Stimulated activated CD4-positive, alpha-beta T cell treated with anti-CD3 and anti-CD28 coated beads, TNF-alpha, amount 100 ng/mL, for 48 hours (primary cell): ENCODE data around the gene DNAJC5G.
A peak's percentile ranks its signal among the peaks of the same experiment; 100 is the strongest.

Experiments
- DNase-seq, 3 donors: peaks; one replicate each; pipeline ENCODE4 v3.0.0-alpha.2; 2020; ENCODE audit warnings: low read depth in 3 of 3

Gene DNAJC5G

GRCh38 chr2:27275211-27276150 is at the start of gene DNAJC5G:
Gene DNAJC5G, plus strand, starts transcription at chr2:27275433. Its CDS starts 1,296 bp downstream, at chr2:27276729.
- no peak for DNase-seq

- no peak for DNase-seq
Observed at GRCh38 chr2:27225526-27225925, 49.7 kb upstream of the DNAJC5G start.

GRCh38 chr2:27227501-27227900 is 47.7 kb upstream of the DNAJC5G start:
- DNase-seq: no peak

- no peak for DNase-seq
Observed at GRCh38 chr2:27231921-27232320, 43.3 kb upstream of the DNAJC5G start.

- no peak for DNase-seq
Observed at GRCh38 chr2:27233341-27233740, 41.9 kb upstream of the DNAJC5G start.

- DNase-seq: no peak
Observed at GRCh38 chr2:27236136-27236535, 39.1 kb upstream of the DNAJC5G start.

GRCh38 chr2:27236626-27237025 is 38.6 kb upstream of the DNAJC5G start:
- DNase-seq: no peak

GRCh38 chr2:27237341-27237945 is 37.8 kb upstream of the DNAJC5G start:
- no peak for DNase-seq

GRCh38 chr2:27238976-27239375 is 36.3 kb upstream of the DNAJC5G start:
- no peak for DNase-seq

- DNase-seq: no peak
Observed at GRCh38 chr2:27240406-27240805, 34.8 kb upstream of the DNAJC5G start.

GRCh38 chr2:27241761-27242613 is 33.2 kb upstream of the DNAJC5G start:
- no peak for DNase-seq

- no peak for DNase-seq
Observed at GRCh38 chr2:27242614-27242951, 32.6 kb upstream of the DNAJC5G start.

GRCh38 chr2:27243391-27244130 is 31.7 kb upstream of the DNAJC5G start:
- no peak for DNase-seq

GRCh38 chr2:27245116-27245515 is 30.1 kb upstream of the DNAJC5G start:
- no peak for DNase-seq

- no peak for DNase-seq
Observed at GRCh38 chr2:27245626-27246025, 29.6 kb upstream of the DNAJC5G start.

GRCh38 chr2:27247893-27248292 is 27.3 kb upstream of the DNAJC5G start:
- DNase-seq: no peak

- DNase-seq: no peak
Observed at GRCh38 chr2:27249159-27249890, 25.9 kb upstream of the DNAJC5G start.

- DNase-seq: peak; percentile 37 to 42 (median 40)
Observed at GRCh38 chr2:27249891-27250651, 25.2 kb upstream of the DNAJC5G start.

GRCh38 chr2:27250652-27251379 is 24.4 kb upstream of the DNAJC5G start:
- DNase-seq: no peak
